ENCODE data around the gene NCK2. TPM values are rescaled to one million over a fixed set of nuclear protein-coding genes. Genes with fewer than 3 reads are reported as not detected.

Gene NCK2
- polyA plus RNA-seq, 1 experiment, result 20.5 TPM

DNA sequence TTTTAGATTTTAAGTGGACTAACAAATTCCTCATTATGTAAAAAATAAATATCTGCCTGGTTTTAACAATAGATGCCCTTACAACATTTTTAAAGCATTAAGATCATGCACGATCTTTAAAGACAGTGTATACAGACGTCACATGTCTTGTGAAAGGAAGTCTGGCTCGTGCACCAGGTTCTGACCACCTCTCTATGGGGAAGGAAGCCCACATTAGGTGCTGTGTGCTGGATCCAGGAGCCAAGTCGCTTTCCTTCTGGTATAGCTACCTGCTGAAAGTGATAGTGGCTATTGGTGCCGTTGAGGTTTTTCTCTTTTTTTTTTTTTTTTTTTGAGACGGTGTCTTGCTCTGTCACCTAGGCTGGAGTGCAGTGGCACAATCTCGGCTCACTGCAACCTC is 116.5 kb downstream of the NCK2 start:
- DNase-seq (ENCODE audit: low read depth, low spot score), result no peak
- no peak overlapping the region for H3K4me3 ChIP-seq (ENCODE audit: low read depth, low read length)
- no peak overlapping the region for H3K27ac ChIP-seq (ENCODE audit: low read depth, low read length)
- ChIA-PET CTCF (no interaction called here), POLR2A (no interaction called here)
- no peaks in the 10 kb centered on the region; the same call in 1 of the 2 replicates for H3K9me3 ChIP-seq (ENCODE audit: control insufficient read depth, insufficient read depth, low read length)
- no peak for TF ChIP-seq CTCF (IDR thresholded peaks at IDR 0.05; ENCODE audit: low read depth, low read length)
- H3K27me3 ChIP-seq (ENCODE audit: control insufficient read depth, insufficient read depth, low read length), result no peaks in the 10 kb centered on the region

GRCh38 chr2:105862843-105863242 is 118.1 kb downstream of the NCK2 start:
- no peak overlapping the region for H3K4me3 ChIP-seq (ENCODE audit: low read depth, low read length)
- ChIA-PET POLR2A (no interaction called here), CTCF (no interaction called here)
- H3K27me3 ChIP-seq (ENCODE audit: control insufficient read depth, insufficient read depth, low read length), result no peaks in the 10 kb centered on the region
- DNase-seq (ENCODE audit: low read depth, low spot score), result no peak
- TF ChIP-seq CTCF (IDR thresholded peaks at IDR 0.05; ENCODE audit: low read depth, low read length), result no peak
- no peaks in the 10 kb centered on the region; the same call in 1 of the 2 replicates for H3K9me3 ChIP-seq (ENCODE audit: control insufficient read depth, insufficient read depth, low read length)
- H3K27ac ChIP-seq (ENCODE audit: low read depth, low read length), result no peak overlapping the region

GRCh38 chr2:105864262-105864661 is 119.5 kb downstream of the NCK2 start:
- Histone ChIP-seq H3K27ac (ENCODE audit: low read depth, low read length) (no peak overlapping the region), H3K27me3 (ENCODE audit: control insufficient read depth, insufficient read depth, low read length) (no peaks in the 10 kb centered on the region), H3K4me3 (ENCODE audit: low read depth, low read length) (no peak overlapping the region), H3K9me3 (ENCODE audit: control insufficient read depth, insufficient read depth, low read length) (no peaks in the 10 kb centered on the region; the same call in none of the 2 replicates)
- no peak for DNase-seq (ENCODE audit: low read depth, low spot score)
- TF ChIP-seq CTCF (IDR thresholded peaks at IDR 0.05; ENCODE audit: low read depth, low read length), result no peak
- ChIA-PET POLR2A (interaction anchor here (0.6 kb wide), 1 partner anchor 296 kb away, joined by 5 read pairs; no protein-coding TSS in a partner anchor), CTCF (no interaction called here)

- DNase-seq (ENCODE audit: low read depth, low spot score), result no peak
These were observed 120.7 kb downstream of the NCK2 start for GRCh38 chr2:105865222-105865913.

More at GRCh38 chr2:105865222-105865913, 120.7 kb downstream of the NCK2 start:
- no peaks in the 10 kb centered on the region for H3K27me3 ChIP-seq (ENCODE audit: control insufficient read depth, insufficient read depth, low read length)
- POLR2A ChIA-PET, result interaction anchor here (0.5 kb wide), 1 partner anchor 10 kb away, joined by 4 read pairs; no protein-coding TSS in a partner anchor
- H3K9me3 ChIP-seq (ENCODE audit: control insufficient read depth, insufficient read depth, low read length), result no peaks in the 10 kb centered on the region; the same call in none of the 2 replicates
- no peak overlapping the region for H3K27ac ChIP-seq (ENCODE audit: low read depth, low read length)
- CTCF ChIA-PET, result no interaction called here
- TF ChIP-seq CTCF (IDR thresholded peaks at IDR 0.05; ENCODE audit: low read depth, low read length), result no peak
- no peak overlapping the region for H3K4me3 ChIP-seq (ENCODE audit: low read depth, low read length)
